NCI-H526 treated with DMSO at 0.1 percent for 48 hours (cell line): ENCODE data around the gene SUSD4.

ENCODE experiments used
- DNase-seq: peaks from one replicate; lab custom pipeline; 2025; lab: John Stamatoyannopoulos, UW

Gene SUSD4

GRCh38 chr1:223209992-223210787, 153.8 kb downstream of the SUSD4 start:
- DNase-seq, result no peak

GRCh38 chr1:223209293-223209898, 154.6 kb downstream of the SUSD4 start:
- DNase-seq, result no peak

DNA sequence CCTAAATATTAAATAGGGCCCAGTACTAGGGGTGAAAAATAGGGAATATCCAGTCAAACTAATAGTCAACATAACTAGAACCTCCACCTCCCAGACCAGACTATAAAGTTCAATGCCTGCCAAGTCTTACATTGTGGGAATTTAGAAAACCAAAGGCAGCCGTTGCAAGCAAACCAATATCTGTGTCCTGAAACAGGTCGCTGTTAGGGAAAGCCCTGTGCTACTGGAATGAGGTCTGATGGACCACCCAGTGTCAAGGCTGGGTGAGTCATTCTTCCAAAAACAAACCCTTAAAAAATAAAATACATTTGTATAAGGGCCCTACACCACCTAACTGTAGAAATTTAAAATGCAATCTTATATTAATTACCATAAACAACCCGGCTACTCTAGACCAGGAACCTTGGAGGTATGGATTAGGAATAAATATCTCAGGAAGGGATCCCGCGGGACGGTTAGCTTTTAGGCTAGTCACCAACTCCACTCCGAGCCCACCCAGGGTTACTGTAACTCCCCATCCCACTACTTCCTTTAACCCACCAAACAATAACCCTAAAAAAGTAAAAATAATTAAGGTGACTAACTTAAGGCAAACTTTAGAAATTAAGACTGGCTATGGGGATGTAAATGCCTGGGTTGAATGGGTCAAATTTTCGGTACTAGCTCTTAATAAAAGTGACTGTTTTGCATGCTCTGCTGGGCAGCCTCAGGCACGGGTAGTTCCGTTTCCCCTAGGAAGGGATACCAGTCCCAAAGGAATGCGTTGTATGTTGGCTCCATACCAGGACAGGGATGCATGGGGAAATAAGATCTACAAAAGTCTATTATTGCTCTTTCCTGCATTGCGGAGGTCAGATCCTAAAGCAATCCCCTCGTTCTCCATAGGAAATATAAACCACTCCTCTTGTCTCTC, 155.6 kb downstream of the SUSD4 start:
- no peak for DNase-seq

DNA sequence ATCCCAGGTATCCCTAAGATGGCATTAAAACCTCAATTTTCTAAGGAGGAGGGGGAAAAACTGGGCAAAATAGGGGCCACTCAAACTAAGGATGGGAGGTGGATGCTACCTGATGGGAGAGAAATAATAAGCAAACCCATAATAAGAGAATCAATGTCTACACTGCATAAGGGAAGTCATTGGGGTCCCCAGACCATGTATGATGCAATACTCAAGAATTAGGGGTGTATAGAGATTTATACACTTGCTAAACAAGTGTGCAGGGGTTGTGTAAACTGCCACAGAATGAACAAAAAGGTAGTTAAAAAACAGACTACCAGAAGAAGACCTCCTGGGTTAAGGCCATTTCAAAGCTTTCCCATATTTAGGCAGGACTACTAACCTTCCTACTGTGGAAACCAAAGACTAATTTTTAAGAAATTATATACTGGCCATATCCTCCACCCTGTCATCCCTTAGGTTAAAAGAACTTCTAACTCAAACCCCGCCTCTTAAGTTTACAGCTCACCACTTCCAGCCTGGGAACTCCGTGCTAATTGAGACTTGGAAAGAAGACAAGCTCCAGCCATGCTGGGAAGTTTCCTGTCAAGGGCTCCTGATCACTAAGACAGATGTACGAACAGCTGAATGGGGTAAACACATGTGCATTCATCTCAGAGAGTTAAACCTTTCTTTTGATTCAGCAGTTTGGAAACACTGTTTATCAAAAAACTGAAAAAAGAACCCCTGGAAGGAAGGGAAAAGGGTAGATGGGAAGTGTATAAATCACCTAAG, 156.5 kb downstream of the SUSD4 start:
- no peak for DNase-seq

- DNase-seq, result no peak
These were observed 159.6 kb downstream of the SUSD4 start for GRCh38 chr1:223204424-223204823.

DNA sequence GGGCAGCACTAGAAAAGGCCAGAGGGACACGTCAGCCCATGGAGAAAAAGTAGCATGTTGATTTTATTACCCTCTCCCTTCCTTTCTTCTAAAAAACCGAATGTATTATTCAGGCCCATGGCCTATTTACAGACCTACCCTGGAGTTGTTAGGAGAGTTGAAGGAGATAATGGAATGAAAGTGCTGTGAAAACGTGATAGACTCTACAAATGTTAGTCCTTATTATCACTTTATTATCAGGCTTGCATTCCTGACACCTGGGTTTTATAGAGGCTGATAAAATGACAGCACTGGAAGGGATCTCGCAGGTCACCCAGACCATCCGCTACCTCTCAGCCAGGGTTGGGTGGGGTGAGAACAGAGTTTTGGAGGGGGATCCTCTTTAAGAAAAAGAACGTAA, 160.3 kb downstream of the SUSD4 start:
- no peak for DNase-seq

GRCh38 chr1:223203034-223203408, 161.0 kb downstream of the SUSD4 start:
- DNase-seq, result no peak

GRCh38 chr1:223202376-223203033, 161.5 kb downstream of the SUSD4 start:
- no peak for DNase-seq

- no peak for DNase-seq
These were observed 162.0 kb downstream of the SUSD4 start for GRCh38 chr1:223201967-223202366.

DNA sequence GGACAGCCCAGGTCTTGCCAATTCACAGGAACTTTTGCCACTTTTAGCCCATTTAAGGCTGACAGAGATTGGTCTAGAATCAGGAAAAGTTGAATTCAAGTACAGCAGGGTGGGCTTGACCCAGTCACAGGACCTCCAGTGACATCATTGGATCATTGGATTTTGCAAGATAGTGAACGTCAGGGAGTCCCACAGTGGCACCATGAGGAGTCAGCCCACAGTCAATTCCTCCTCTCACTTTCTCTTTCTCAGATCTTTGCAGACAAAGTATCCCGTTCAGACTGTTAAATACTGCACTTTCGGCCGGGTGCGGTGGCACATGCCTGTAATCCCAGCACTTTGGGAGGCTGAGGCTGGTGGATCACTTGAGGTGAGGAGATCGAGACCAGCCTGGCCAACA, 163.1 kb downstream of the SUSD4 start:
- DNase-seq, result no peak

- no peak for DNase-seq
These were observed 164.8 kb downstream of the SUSD4 start for GRCh38 chr1:223199094-223199647.

DNA sequence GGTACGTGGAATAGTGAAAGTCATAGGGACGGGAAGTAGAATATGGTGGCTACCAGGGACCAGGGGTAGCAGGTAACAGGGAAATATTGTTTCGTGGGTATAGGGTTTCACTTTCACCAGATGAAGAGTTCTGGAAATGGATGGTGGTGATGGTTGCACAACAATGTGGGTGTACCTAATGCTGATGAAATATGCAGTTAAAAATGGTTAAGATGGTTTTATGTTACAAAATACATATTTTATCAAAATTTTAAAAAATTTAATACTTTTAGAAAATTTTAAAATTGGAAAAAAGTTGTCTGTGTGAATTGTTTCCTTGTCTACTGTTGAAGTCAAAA, 165.4 kb downstream of the SUSD4 start:
- DNase-seq, result no peak

DNA sequence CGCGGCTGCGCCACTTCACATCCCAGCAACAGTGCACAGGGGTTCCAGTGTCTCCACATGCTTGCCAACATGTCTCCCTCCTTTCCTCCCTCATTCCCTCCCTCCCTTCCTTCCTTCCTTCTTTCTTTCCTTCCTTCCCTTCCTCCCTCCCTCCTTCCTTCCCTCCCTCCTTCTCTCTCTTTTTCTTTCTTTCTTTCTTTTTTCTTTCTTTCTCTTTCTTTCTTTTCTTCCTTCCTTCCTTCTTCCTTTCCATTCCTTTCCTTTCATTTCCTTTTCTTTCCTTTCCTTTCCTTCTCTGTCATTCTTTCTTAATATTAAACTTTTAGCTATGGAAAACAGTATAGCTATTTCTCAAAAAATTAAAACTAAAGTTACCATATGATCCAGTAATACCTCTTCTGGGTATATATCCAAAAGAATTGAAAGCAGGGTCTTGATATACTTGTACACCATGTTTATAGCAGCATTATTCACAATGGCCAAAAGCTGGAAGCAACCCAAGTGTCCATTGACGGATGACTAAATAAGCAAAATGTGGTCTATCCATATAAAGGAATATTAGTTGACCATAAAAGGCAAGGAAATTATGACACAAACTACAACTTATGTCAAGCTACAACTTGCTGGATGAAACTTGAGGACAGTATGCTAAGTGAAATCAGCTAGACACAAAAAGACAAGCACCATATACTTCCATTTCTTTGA, 165.9 kb downstream of the SUSD4 start:
- DNase-seq, result no peak

- DNase-seq, result no peak
These were observed 173.9 kb downstream of the SUSD4 start for GRCh38 chr1:223189903-223190724.

- DNase-seq, result no peak
These were observed 174.5 kb downstream of the SUSD4 start for GRCh38 chr1:223189525-223189902.

- DNase-seq, result no peak
These were observed 175.2 kb downstream of the SUSD4 start for GRCh38 chr1:223188618-223189356.

GRCh38 chr1:223186800-223187199, 177.2 kb downstream of the SUSD4 start:
- no peak for DNase-seq

DNA sequence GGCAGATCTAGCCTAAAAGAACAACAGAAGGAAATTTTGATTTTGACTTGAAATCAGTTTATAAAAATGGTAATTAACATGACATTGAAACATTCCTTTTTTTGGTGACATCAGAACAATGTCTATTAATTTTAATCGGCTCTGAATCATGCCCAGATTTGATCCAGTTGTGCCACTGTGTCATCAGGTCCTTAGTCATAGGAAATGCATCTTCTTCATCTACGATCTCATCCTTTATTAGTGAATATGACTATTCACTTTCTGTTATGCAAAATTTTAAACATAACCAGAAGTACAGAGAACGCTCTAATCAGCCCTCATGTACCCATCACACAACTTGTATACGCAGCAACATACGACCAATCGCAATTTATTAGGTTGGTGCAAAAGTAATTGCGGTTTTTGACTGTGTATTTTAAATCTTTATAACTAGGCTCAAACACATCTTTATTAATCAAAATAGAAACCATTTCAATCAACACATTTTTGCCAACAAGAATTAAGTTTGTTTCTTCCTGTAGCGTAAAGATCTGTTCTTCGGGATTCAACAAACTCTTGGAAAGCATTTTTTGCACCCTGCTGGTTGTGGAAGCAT, 180.6 kb downstream of the SUSD4 start:
- no peak for DNase-seq
